Upper lobe of right lung (tissue), 1 donor: ENCODE measurements around the gene BUB3. TPM values are rescaled to one million over a fixed set of nuclear protein-coding genes. Genes with fewer than 3 reads are reported as not detected.
"Not testable (repeated sequence)": the region's sequence is repeated elsewhere in the genome, so short reads cannot be mapped to it uniquely, and the experiment has no call there.

Experiments used
- ATAC-seq: fragments of 200-7000 bp; cut with Tn5 transposase; one replicate; pipeline ENCODE4 v1.9.1; 2020; ENCODE audit warnings: mild to moderate bottlenecking, moderate library complexity
- DNase-seq: peaks from one replicate; pipeline ENCODE4 v3.0.0-alpha.2; 2020
- H3K27ac ChIP-seq: fragments of 200-600 bp; one replicate; pipeline ENCODE4 v1.8.0; 2022
- H3K27me3 ChIP-seq: fragments of 200-600 bp; one replicate; pipeline ENCODE4 v1.8.0; 2022; ENCODE audit warnings: mild to moderate bottlenecking
- H3K36me3 ChIP-seq: fragments of 200-600 bp; one replicate; pipeline ENCODE4 v1.8.0; 2022
- H3K4me1 ChIP-seq: fragments of 200-600 bp; one replicate; pipeline ENCODE4 v1.8.0; 2022
- H3K4me3 ChIP-seq: fragments of 200-600 bp; one replicate; pipeline ENCODE4 v1.8.0; 2022; ENCODE audit warnings: mild to moderate bottlenecking
- H3K9me3 ChIP-seq: fragments of 200-600 bp; one replicate; pipeline ENCODE4 v1.8.0; 2022
- intact Hi-C: fragments of 100-400 bp; cut with DNase I; formaldehyde crosslinking; loops from one replicate; pipeline ENCODE4 v1.11.0; 2022
- total RNA-seq: library from RNA; stranded (reverse); fragmentation: NEBNext Ultra II Directional; extraction: Animal tissue kit (Norgen Biotek cat#: 25700); gene quantifications from one replicate; pipeline ENCODE4 v1.2.1, GENCODE V29; 2021
- TF ChIP-seq, protein P1 (sequence below): fragments of 200-600 bp; IDR thresholded peaks from one replicate; pipeline ENCODE4 v1.8.0; 2022; ENCODE audit warnings: antibody characterized with exemption
- donor health status: DM: no; HTN: yes; CAD: no; lungs with severe emphysema.

The BUB3 gene
- total RNA-seq, 1 donor from 2014 or later = 61.8 TPM

DNA sequence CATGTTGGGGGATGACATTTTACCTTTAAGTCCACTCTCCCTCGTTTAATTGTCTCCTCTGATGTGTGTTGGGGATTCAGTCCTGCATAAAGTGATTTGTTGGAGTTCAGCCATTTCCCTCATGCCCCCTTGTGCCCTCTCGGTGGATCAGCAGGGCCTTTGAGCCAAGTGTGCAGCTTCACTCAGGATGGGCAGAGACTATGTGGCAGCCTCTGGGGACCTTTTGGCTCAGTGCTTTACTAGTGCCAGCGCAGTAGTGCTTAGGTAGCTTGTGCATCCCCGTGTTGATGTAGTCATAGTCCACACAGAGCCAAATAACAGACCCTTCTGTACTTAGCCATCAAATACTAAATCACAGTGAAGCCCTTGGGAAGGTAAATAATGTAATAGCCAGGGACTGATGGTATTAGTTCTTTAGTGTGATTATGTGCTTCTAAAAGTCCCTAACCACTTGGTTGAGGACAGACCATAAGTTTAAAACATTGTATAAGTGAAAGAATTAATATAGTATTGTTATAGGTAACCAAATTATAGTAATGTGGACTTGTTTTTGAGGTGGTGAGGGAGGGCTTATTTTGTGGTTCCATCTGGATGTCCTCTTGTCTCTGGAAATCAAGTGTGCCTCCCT lies 11.4 kb downstream of the BUB3 start:
- ATAC-seq = no peak
- TF ChIP-seq, protein P1, sequence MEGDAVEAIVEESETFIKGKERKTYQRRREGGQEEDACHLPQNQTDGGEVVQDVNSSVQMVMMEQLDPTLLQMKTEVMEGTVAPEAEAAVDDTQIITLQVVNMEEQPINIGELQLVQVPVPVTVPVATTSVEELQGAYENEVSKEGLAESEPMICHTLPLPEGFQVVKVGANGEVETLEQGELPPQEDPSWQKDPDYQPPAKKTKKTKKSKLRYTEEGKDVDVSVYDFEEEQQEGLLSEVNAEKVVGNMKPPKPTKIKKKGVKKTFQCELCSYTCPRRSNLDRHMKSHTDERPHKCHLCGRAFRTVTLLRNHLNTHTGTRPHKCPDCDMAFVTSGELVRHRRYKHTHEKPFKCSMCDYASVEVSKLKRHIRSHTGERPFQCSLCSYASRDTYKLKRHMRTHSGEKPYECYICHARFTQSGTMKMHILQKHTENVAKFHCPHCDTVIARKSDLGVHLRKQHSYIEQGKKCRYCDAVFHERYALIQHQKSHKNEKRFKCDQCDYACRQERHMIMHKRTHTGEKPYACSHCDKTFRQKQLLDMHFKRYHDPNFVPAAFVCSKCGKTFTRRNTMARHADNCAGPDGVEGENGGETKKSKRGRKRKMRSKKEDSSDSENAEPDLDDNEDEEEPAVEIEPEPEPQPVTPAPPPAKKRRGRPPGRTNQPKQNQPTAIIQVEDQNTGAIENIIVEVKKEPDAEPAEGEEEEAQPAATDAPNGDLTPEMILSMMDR = no peak
- peaks cover 81% of the 10 kb centered on the region for H3K36me3 ChIP-seq

DNA sequence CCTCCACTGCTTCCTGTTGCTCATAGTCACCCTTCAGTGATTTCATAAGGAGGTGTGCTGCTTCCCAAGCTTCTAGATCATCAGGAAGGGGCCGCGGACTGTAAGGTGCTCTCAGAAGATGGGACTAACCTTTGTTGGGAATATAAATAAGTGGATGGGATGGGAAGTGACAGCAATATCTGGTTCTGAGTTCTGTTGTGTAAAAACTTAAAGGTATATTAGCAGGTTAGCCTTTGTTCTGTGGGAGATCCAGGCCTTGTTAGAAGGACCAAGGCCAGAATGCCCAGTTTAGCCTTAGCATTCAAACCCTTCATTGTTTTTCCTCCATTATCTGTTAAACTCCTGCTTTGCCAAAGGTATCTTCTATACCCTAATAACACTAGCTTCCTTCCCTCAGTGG lies 12.4 kb downstream of the BUB3 start:
- H3K27me3 ChIP-seq = no peaks in the 10 kb centered on the region
- TF ChIP-seq, protein P1 = no peak
- no peak overlapping the region for H3K4me3 ChIP-seq
- intact Hi-C loops = no loop called here
- DNase-seq (no peak), ATAC-seq (no peak)
- H3K36me3 ChIP-seq = peaks cover 71% of the 10 kb centered on the region
- no peak overlapping the region for H3K27ac ChIP-seq
- H3K9me3 ChIP-seq = no peaks in the 10 kb centered on the region
- H3K4me1 ChIP-seq = no peaks in the 10 kb centered on the region

More for the DNA sequence above, 11.4 kb downstream of the BUB3 start:
- no peaks in the 10 kb centered on the region for H3K4me1 ChIP-seq
- H3K27me3 ChIP-seq = no peaks in the 10 kb centered on the region
- H3K27ac ChIP-seq = no peak overlapping the region
- intact Hi-C loops = no loop called here
- no peaks in the 10 kb centered on the region for H3K9me3 ChIP-seq
- no peak overlapping the region for H3K4me3 ChIP-seq
- no peak for DNase-seq

DNA sequence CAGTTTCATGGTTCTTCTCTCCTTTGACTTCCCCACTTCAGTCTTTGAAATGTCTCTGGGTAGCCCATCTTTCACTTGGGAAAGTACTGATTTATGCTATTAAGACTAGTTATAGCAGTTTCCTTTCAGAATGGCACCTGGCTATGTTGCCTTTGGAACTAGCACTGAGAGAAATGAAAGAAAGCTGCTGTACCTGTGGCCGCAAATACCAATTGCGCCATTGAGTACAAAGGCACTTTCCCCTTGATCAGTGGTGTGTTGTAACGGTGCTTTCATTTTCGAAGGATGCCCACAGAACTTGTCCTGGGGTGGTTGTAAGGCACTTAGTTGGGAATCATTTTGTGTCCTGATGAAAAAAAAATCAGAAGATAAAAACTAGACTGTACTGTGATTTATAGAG lies 16.8 kb downstream of the BUB3 start:
- Histone ChIP-seq H3K27ac (no peak overlapping the region), H3K4me3 (no peak overlapping the region), H3K27me3 (no peaks in the 10 kb centered on the region), H3K9me3 (no peaks in the 10 kb centered on the region), H3K4me1 (no peaks in the 10 kb centered on the region), H3K36me3 (peaks cover 28% of the 10 kb centered on the region)
- intact Hi-C loops = no loop called here
- DNase-seq = no peak
- no peak for ATAC-seq
- TF ChIP-seq, protein P1 = no peak

DNA sequence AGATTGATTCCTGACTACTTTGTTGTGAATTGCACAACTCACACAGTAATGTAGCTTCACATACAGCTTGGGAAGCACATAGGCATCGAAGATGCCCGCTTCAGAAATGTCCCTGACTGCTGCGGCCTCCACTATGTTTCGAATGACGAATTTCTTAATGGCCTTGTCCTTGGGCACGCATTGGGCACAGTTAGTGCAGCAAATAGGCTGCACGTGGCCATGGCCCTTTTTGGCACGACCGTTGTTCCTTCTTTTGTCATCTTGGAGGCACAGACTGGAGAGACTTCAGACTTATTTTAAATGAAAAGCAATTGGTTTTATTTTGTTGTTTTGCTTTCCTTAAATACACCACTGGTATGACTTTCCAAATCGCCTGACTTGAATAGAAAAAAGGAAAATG lies 17.4 kb downstream of the BUB3 start:
- H3K9me3 ChIP-seq, H3K4me1 ChIP-seq, H3K27me3 ChIP-seq, ATAC-seq, DNase-seq, H3K4me3 ChIP-seq, intact Hi-C loops, H3K27ac ChIP-seq: not testable (repeated sequence)
- H3K36me3 ChIP-seq = peaks cover 22% of the 10 kb centered on the region

DNA sequence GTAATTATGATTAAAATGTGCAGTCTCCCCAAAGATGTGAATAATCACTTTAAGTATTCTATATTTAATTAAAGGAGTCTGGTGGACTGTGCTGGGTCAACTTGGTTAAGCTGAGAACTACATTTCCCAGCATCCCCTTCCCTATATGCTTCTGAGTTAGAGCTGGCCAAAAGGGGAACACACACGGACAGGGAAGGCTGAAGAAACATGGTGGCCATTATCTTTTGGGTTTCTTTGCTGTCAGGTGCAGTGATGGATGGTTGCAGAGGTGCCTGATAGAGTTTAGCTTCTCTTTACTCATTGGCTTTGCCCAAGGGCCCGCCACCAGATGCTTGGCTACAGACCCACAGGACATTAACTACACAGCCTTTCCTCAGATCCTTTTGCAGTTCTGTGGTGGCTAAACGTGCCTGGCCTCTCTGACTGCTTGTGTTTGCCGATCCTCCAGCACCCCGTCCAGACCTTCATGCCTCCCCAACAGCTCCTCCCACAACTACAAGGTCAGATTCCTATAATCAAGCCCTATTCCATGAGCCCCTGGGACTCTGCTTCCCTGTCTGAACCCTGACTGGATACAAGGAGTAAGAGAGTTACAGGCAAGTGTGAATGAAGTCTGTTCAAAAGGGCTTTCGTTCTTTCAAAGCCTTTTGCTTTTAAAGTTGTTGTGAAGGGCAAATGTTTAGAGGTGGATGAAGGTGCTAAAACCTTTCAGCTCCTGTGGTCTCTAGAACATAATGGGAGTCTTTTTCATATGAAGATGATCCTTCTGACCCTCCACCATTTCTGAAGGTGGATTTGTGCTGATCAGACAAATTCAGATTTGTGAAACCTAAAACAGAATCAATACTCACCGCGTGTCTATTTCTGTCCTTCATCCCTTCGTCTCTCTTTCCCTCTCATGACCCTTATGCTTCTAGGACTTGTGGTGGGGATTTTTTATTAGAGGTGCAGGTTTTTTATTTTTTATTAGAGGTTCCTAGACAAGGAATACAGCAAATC lies 21.5 kb downstream of the BUB3 start:
- TF ChIP-seq, protein P1 = no peak
- H3K9me3 ChIP-seq = no peaks in the 10 kb centered on the region
- H3K27me3 ChIP-seq = no peaks in the 10 kb centered on the region
- no peaks in the 10 kb centered on the region for H3K4me1 ChIP-seq
- no peak for DNase-seq
- no peak overlapping the region for H3K27ac ChIP-seq
- H3K36me3 ChIP-seq = no peaks in the 10 kb centered on the region
- H3K4me3 ChIP-seq = no peak overlapping the region
- intact Hi-C loops = no loop called here
- ATAC-seq = no peak

DNA sequence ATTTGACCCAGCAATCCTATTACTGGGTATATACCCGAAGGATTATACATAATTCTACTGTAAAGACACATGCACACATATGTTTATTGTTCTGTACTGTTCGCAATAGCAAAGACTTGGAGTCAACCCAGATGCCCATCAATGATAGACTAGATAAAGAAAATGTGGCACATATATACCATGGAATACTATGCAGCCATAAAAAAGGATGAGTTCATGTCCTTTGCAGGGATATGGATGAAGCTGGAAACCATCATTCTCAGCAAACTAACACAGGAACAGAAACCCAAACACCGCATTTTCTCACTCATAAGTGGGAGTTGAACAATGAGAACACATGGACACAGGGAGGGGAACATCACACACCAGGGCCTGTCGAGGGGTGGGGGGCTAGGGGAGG lies 24.2 kb downstream of the BUB3 start:
- H3K27me3 ChIP-seq, intact Hi-C loops, H3K27ac ChIP-seq, H3K9me3 ChIP-seq, H3K4me3 ChIP-seq, DNase-seq, ATAC-seq, H3K4me1 ChIP-seq, H3K36me3 ChIP-seq: not testable (repeated sequence)
